Gastroesophageal sphincter (tissue), 3 donors: ENCODE data around the gene FAM241B.

Experiments
- CTCF ChIP-seq, 4 experiments: fragments of 200-600 bp in 2 of 4; fragments of 450-650 bp in 2 of 4; sonication (generic) in 1 of 4; IDR thresholded peaks; one replicate each; pipeline ENCODE4 v1.5.1; 2017 to 2019; ENCODE audit warnings: antibody characterized with exemption in 4 of 4, mild to moderate bottlenecking in 2 of 4, moderate library complexity in 2 of 4
- EP300 ChIP-seq: sonication (generic); formaldehyde crosslinking; IDR thresholded peaks from one replicate; pipeline ENCODE4 v1.6.1; 2017; ENCODE audit warnings: antibody characterized with exemption, mild to moderate bottlenecking
- POLR2A ChIP-seq, 2 donors: fragments of 450-650 bp; IDR thresholded peaks; one replicate each; pipeline ENCODE4 v1.6.1; 2017; ENCODE audit warnings: antibody characterized with exemption in 2 of 2, mild to moderate bottlenecking in 2 of 2, moderate library complexity in 1 of 2
- POLR2AphosphoS5 ChIP-seq: sonication (generic); formaldehyde crosslinking; IDR thresholded peaks from one replicate; pipeline ENCODE4 v1.6.1; 2017; ENCODE audit warnings: antibody characterized with exemption

GRCh38 chr10:69636626-69637605 is 6.9 kb downstream of the FAM241B start:
- no peak for TF ChIP-seq CTCF (IDR thresholded peaks at IDR 0.05)
- no peak for TF ChIP-seq POLR2AphosphoS5
- TF ChIP-seq EP300: no peak
- TF ChIP-seq POLR2A (IDR thresholded peaks at IDR 0.05): no peak
